ENCODE measurements around the gene SH3PXD2B.

GRCh38 chr5:172498431-172499129 lies 44.3 kb upstream of the SH3PXD2B start:
- TF ChIP-seq CTCF (IDR thresholded peaks at IDR 0.05) = no peak
- no peak for TF ChIP-seq POLR2A (IDR thresholded peaks at IDR 0.05)

Measured in stomach (tissue), 4 donors.